Cortex of kidney (tissue), 1 donor: ENCODE results near the gene PPARGC1A.

Experiments used
- DNase-seq: peaks from one replicate; lab custom pipeline; 2025; lab: John Stamatoyannopoulos, UW

The PPARGC1A gene

GRCh38 chr4:23889814-23890341, at the start of gene PPARGC1A:
Gene PPARGC1A, minus strand, starts transcription at chr4:23890047. Its CDS starts 90 bp downstream, at chr4:23889957.
- no peak for DNase-seq

- DNase-seq = no peak
Measured at GRCh38 chr4:23938796-23939195, 48.9 kb upstream of the PPARGC1A start.

GRCh38 chr4:23937173-23937572, 47.3 kb upstream of the PPARGC1A start:
- DNase-seq = no peak

- no peak for DNase-seq
Measured at GRCh38 chr4:23934915-23935314, 45.1 kb upstream of the PPARGC1A start.

- no peak for DNase-seq
Measured at GRCh38 chr4:23934223-23934622, 44.4 kb upstream of the PPARGC1A start.

GRCh38 chr4:23932901-23933308, 43.1 kb upstream of the PPARGC1A start:
- DNase-seq = no peak

- no peak for DNase-seq
Measured at GRCh38 chr4:23932186-23932585, 42.3 kb upstream of the PPARGC1A start.

- no peak for DNase-seq
Measured at GRCh38 chr4:23931489-23931830, 41.6 kb upstream of the PPARGC1A start.

- DNase-seq = no peak
Measured at GRCh38 chr4:23930750-23931488, 41.1 kb upstream of the PPARGC1A start.

- no peak for DNase-seq
Measured at GRCh38 chr4:23929248-23929647, 39.4 kb upstream of the PPARGC1A start.

GRCh38 chr4:23924556-23924955, 34.7 kb upstream of the PPARGC1A start:
- no peak for DNase-seq

- no peak for DNase-seq
Measured at GRCh38 chr4:23923840-23924239, 34.0 kb upstream of the PPARGC1A start.

GRCh38 chr4:23923141-23923540, 33.3 kb upstream of the PPARGC1A start:
- no peak for DNase-seq

GRCh38 chr4:23922541-23923111, 32.8 kb upstream of the PPARGC1A start:
- no peak for DNase-seq

- DNase-seq = no peak
Measured at GRCh38 chr4:23922013-23922412, 32.2 kb upstream of the PPARGC1A start.

- no peak for DNase-seq
Measured at GRCh38 chr4:23921447-23921845, 31.6 kb upstream of the PPARGC1A start.

- DNase-seq = no peak
Measured at GRCh38 chr4:23920716-23921446, 31.0 kb upstream of the PPARGC1A start.

- DNase-seq = no peak
Measured at GRCh38 chr4:23920296-23920695, 30.4 kb upstream of the PPARGC1A start.

- DNase-seq = no peak
Measured at GRCh38 chr4:23916282-23916681, 26.4 kb upstream of the PPARGC1A start.

- no peak for DNase-seq
Measured at GRCh38 chr4:23915459-23916132, 25.7 kb upstream of the PPARGC1A start.

- DNase-seq = no peak
Measured at GRCh38 chr4:23911675-23912455, 22.0 kb upstream of the PPARGC1A start.

GRCh38 chr4:23909671-23910070, 19.8 kb upstream of the PPARGC1A start:
- DNase-seq = no peak
